ENCODE data around the gene KRTAP5-9. TPM values are rescaled to one million over a fixed set of nuclear protein-coding genes. Genes with fewer than 3 reads are reported as not detected.
A peak's percentile ranks its signal among the peaks of the same experiment; 100 is the strongest.
"Not testable (repeated sequence)": the region's sequence is repeated elsewhere in the genome, so short reads cannot be mapped to it uniquely, and the experiment has no call there.

Gene KRTAP5-9
- total RNA-seq, 2 donors from 2014 or later = not detected

- ATAC-seq; DNase-seq (ENCODE audit: low spot score); H3K4me3 Mint-ChIP-seq; H3K36me3 Mint-ChIP-seq; H3K9me3 Mint-ChIP-seq; H3K27ac Mint-ChIP-seq: not testable (repeated sequence)
- H3K4me1 Mint-ChIP-seq (ENCODE audit: low read depth in 2 of 2) = peaks cover 9 to 12% of the 10 kb centered on the region in 2 donors
- peaks cover 13 to 15% of the 10 kb centered on the region in 2 donors for H3K27me3 Mint-ChIP-seq
Measured at GRCh38 chr11:71539971-71540370, 8.2 kb upstream of the KRTAP5-9 start.

DNA sequence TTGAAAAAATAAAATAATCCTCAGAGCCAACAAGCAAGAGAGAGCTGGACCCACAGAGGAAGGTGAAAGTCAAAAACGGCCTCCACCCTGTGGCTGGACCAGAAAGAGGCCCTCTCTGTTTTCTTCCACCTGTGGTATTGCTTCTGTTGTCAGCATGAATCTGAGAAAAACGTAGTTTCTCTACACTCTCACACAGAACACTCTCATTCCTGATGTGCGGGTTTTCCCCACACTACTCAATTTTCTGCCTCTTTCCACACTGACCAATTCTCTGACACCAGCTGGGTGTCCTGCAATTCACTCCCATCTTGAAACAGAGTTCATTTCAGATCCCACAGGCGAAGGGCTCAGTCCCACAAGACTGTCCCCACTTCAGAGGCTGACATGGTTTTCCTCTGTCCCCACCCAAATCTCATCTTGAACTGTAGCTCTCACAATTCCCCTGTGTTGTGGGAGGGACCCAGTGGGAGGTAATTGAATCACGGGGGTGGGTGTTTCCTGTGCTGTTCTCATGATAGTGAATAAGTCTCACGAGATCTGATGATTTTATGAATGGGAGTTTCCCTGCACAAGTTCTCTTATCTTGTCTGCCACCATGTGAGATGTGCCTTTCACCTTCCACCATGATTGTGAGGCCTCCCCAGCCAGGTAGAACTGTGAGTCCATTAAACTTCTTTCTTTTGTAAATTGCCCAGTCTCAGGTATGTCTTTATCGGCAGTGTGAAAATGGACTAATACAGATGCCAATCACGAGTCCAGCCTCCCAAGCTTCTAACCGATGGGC lies 7.5 kb upstream of the KRTAP5-9 start:
- peaks cover 9 to 12% of the 10 kb centered on the region in 2 donors for H3K4me1 Mint-ChIP-seq (ENCODE audit: low read depth in 2 of 2)
- peaks cover 15 to 16% of the 10 kb centered on the region in 2 donors for H3K27me3 Mint-ChIP-seq
- not testable (repeated sequence) for ATAC-seq; H3K36me3 Mint-ChIP-seq; H3K27ac Mint-ChIP-seq; DNase-seq (ENCODE audit: low spot score); H3K9me3 Mint-ChIP-seq; H3K4me3 Mint-ChIP-seq

DNA sequence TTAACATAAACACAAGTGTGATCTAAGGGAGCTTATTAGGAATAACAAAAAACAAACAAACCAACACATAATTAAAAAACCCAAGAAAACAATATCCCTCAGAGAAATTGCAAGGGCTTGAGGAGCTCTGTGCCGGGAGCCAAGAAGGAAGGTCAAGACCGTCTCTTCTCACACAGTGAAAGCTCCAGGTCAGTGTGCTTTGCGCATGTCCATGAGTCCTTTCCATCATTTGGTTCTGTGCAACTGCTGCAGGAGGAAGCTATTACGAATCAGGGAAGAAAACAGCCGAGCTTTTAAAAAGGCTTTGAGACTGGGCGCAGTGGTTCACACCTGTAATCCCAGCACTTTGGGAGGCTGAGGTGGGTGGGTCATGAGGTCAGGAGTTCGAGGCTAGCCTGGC lies 5.8 kb upstream of the KRTAP5-9 start:
- Mint-ChIP-seq H3K27ac (no peak overlapping the region), H3K9me3 (no peaks in the 10 kb centered on the region), H3K4me1 (ENCODE audit: low read depth in 2 of 2) (peaks cover 9 to 12% of the 10 kb centered on the region in 2 donors), H3K36me3 (no peaks in the 10 kb centered on the region), H3K4me3 (no peak overlapping the region), H3K27me3 (peaks cover 12 to 14% of the 10 kb centered on the region in 2 donors)
- no peak for DNase-seq (ENCODE audit: low spot score)
- no peak for ATAC-seq

- H3K4me1 Mint-ChIP-seq (ENCODE audit: low read depth in 2 of 2) = peaks cover 9 to 12% of the 10 kb centered on the region in 2 donors
- no peaks in the 10 kb centered on the region for H3K9me3 Mint-ChIP-seq
- H3K36me3 Mint-ChIP-seq = no peaks in the 10 kb centered on the region
- ATAC-seq = no peak
- H3K27ac Mint-ChIP-seq = no peak overlapping the region
- H3K27me3 Mint-ChIP-seq = peaks cover 18 to 20% of the 10 kb centered on the region in 2 donors
- no peak overlapping the region for H3K4me3 Mint-ChIP-seq
- no peak for DNase-seq (ENCODE audit: low spot score)
Measured at GRCh38 chr11:71542879-71543777, 5.1 kb upstream of the KRTAP5-9 start.

GRCh38 chr11:71543866-71544265 lies 4.4 kb upstream of the KRTAP5-9 start:
- no peak overlapping the region for H3K27ac Mint-ChIP-seq
- peaks cover 9 to 12% of the 10 kb centered on the region in 2 donors for H3K4me1 Mint-ChIP-seq (ENCODE audit: low read depth in 2 of 2)
- H3K36me3 Mint-ChIP-seq = no peaks in the 10 kb centered on the region
- peaks cover 19 to 22% of the 10 kb centered on the region in 2 donors for H3K27me3 Mint-ChIP-seq
- H3K4me3 Mint-ChIP-seq = no peak overlapping the region
- no peak for DNase-seq (ENCODE audit: low spot score)
- no peaks in the 10 kb centered on the region for H3K9me3 Mint-ChIP-seq
- no peak for ATAC-seq

DNA sequence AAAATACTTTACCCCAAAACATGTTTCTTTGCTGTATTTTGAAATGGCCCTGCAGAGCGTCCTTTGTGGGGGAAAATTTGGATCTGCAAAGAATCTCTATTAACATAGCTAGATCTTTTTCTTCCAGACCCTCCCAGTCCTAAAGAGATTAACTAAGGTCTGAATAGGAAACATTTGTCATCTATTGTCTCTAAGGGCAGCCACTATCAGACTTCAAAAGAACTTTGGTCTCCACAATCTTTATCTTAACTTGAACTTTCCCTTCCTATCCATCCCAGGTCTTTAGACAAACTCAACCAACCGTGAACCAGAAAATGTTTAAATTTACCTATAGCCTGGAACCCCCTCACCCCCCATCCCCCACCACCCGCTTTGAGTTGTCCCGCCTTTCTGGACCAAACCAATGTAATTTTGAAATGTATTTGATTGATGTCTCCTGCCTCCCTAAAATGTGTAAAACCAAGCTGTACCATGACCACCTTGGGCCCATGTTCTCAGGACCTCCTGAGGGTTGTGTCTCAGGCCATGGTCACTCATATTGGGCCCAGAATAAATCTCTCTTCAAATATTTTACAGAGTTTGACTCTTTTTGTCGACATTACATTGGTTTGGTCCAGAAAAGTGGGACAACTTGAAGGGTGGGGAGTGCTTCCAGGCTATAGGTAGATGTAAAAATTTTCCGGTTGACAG lies 3.5 kb upstream of the KRTAP5-9 start:
- H3K27me3 Mint-ChIP-seq = peaks cover 22 to 28% of the 10 kb centered on the region in 2 donors
- ATAC-seq (no peak), DNase-seq (ENCODE audit: low spot score) (no peak)
- peaks cover 9 to 12% of the 10 kb centered on the region in 2 donors for H3K4me1 Mint-ChIP-seq (ENCODE audit: low read depth in 2 of 2)
- no peak overlapping the region for H3K4me3 Mint-ChIP-seq
- H3K9me3 Mint-ChIP-seq = no peaks in the 10 kb centered on the region
- H3K36me3 Mint-ChIP-seq = no peaks in the 10 kb centered on the region
- H3K27ac Mint-ChIP-seq = no peak overlapping the region

- H3K9me3 Mint-ChIP-seq = no peaks in the 10 kb centered on the region
- H3K36me3 Mint-ChIP-seq = no peaks in the 10 kb centered on the region
- no peak overlapping the region for H3K4me3 Mint-ChIP-seq
- peaks cover 27 to 35% of the 10 kb centered on the region in 2 donors for H3K27me3 Mint-ChIP-seq
- DNase-seq (ENCODE audit: low spot score) (no peak), ATAC-seq (no peak)
- H3K27ac Mint-ChIP-seq = no peak overlapping the region
- peaks cover 9 to 12% of the 10 kb centered on the region in 2 donors for H3K4me1 Mint-ChIP-seq (ENCODE audit: low read depth in 2 of 2)
Measured at GRCh38 chr11:71545405-71545966, 2.7 kb upstream of the KRTAP5-9 start.

- ATAC-seq (no peak), DNase-seq (ENCODE audit: low spot score) (no peak)
- Mint-ChIP-seq H3K27ac (no peak overlapping the region), H3K4me3 (no peak overlapping the region), H3K4me1 (ENCODE audit: low read depth in 2 of 2) (peaks cover 2 to 4% of the 10 kb centered on the region in 2 donors), H3K9me3 (no peaks in the 10 kb centered on the region), H3K27me3 (peaks cover 25 to 39% of the 10 kb centered on the region in 2 donors), H3K36me3 (no peaks in the 10 kb centered on the region)
Measured at GRCh38 chr11:71548716-71549151, 514 bp downstream of the KRTAP5-9 start.

DNA sequence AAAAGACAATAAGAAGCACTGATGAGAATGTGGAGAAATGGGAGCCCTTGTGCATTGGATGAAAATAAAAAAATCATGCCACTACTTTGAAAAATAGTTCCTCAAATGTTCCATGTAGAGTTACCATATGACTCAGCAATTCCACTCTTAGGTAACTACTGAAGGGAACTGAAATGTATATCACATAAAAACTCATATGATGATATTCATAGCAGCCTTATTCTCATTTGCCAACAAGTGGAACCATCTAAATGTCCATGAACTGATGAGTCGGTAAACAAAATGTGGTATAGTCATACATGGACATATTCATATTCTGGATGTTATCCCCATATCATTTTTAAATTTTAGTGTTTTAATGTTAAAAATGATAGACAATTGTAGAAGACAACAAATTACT lies 3.5 kb downstream of the KRTAP5-9 start:
- Mint-ChIP-seq H3K36me3 (no peaks in the 10 kb centered on the region), H3K4me1 (ENCODE audit: low read depth in 2 of 2) (no peaks in the 10 kb centered on the region), H3K4me3 (no peak overlapping the region), H3K27ac (no peak overlapping the region), H3K27me3 (peaks cover 20 to 42% of the 10 kb centered on the region in 2 donors), H3K9me3 (no peaks in the 10 kb centered on the region)
- DNase-seq (ENCODE audit: low spot score) (no peak), ATAC-seq (no peak)

- H3K36me3 Mint-ChIP-seq = no peaks in the 10 kb centered on the region
- H3K27me3 Mint-ChIP-seq = peaks cover 10 to 26% of the 10 kb centered on the region in 2 donors
- no peaks in the 10 kb centered on the region for H3K4me1 Mint-ChIP-seq (ENCODE audit: low read depth in 2 of 2)
- no peak overlapping the region for H3K27ac Mint-ChIP-seq
- no peak overlapping the region for H3K4me3 Mint-ChIP-seq
- DNase-seq (ENCODE audit: low spot score) (no peak), ATAC-seq (peak; percentile 13 to 36)
- H3K9me3 Mint-ChIP-seq = no peaks in the 10 kb centered on the region
Measured at GRCh38 chr11:71554996-71555395, 6.8 kb downstream of the KRTAP5-9 start.

DNA sequence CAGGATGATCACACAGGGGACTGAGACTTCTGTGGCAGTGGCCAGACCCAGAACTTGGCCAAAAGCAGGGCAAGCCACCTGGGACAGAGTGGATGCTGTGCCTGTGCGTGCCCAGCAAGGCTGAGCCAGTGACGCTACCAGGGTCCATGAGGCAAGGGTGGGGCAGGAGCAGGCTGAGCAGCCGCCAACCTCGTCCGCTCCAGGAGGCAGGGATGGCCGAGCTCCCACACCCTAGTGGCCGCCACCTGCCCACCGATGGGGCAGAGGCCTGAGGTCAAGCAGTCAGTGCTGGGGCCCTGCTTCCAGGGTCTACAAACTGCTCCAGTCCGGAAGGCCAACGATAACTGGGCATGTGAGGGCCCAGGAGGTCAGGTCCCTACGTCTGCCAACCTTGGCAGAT lies 7.3 kb downstream of the KRTAP5-9 start:
- no peaks in the 10 kb centered on the region for H3K9me3 Mint-ChIP-seq
- H3K4me3 Mint-ChIP-seq = no peak overlapping the region
- H3K27ac Mint-ChIP-seq = no peak overlapping the region
- ATAC-seq = peak in 1 of 2 donors; percentile 6
- H3K27me3 Mint-ChIP-seq = peaks cover 5 to 22% of the 10 kb centered on the region in 2 donors
- no peak for DNase-seq (ENCODE audit: low spot score)
- no peaks in the 10 kb centered on the region for H3K36me3 Mint-ChIP-seq
- H3K4me1 Mint-ChIP-seq (ENCODE audit: low read depth in 2 of 2) = no peaks in the 10 kb centered on the region

GRCh38 chr11:71556018-71556417 lies 7.8 kb downstream of the KRTAP5-9 start:
- no peak for ATAC-seq
- H3K4me3 Mint-ChIP-seq = no peak overlapping the region
- H3K4me1 Mint-ChIP-seq (ENCODE audit: low read depth in 2 of 2) = no peaks in the 10 kb centered on the region
- no peak for DNase-seq (ENCODE audit: low spot score)
- H3K9me3 Mint-ChIP-seq = no peaks in the 10 kb centered on the region
- H3K27me3 Mint-ChIP-seq = peaks cover 7 to 22% of the 10 kb centered on the region in 2 donors
- no peak overlapping the region for H3K27ac Mint-ChIP-seq
- no peaks in the 10 kb centered on the region for H3K36me3 Mint-ChIP-seq

DNA sequence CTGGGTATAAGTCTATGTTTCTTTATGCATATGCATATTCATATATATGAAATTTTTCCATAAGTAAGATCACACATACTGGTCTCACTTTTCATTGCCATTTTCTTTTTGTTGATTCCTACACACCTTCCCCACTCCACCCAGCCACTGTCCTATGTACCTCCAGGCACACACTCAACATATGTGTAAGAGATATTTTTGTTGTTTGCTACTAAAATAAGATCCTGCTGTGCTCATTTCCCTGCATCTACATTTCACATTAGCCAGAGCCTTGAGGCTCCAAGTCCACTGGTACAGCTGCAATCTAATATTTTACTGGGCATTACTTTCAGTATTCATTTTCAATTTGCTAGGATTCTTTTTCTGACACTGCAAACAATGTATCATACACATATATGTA lies 9.0 kb downstream of the KRTAP5-9 start:
- Mint-ChIP-seq H3K27me3 (peaks cover 13 to 26% of the 10 kb centered on the region in 2 donors), H3K36me3 (no peaks in the 10 kb centered on the region), H3K27ac (no peak overlapping the region), H3K4me1 (ENCODE audit: low read depth in 2 of 2) (no peaks in the 10 kb centered on the region), H3K9me3 (no peaks in the 10 kb centered on the region), H3K4me3 (no peak overlapping the region)
- DNase-seq (ENCODE audit: low spot score) (no peak), ATAC-seq (no peak)

All from natural killer cell treated with Interleukin-12 subunit alpha and Interleukin-12 subunit beta and Interleukin-15 and Interleukin-18, amount 100 ng/mL, for 72 hours (primary cell).